ENCODE measurements around the gene HAGHL.
"Not testable (repeated sequence)": the region's sequence is repeated elsewhere in the genome, so short reads cannot be mapped to it uniquely, and the experiment has no call there.

The HAGHL gene

DNA sequence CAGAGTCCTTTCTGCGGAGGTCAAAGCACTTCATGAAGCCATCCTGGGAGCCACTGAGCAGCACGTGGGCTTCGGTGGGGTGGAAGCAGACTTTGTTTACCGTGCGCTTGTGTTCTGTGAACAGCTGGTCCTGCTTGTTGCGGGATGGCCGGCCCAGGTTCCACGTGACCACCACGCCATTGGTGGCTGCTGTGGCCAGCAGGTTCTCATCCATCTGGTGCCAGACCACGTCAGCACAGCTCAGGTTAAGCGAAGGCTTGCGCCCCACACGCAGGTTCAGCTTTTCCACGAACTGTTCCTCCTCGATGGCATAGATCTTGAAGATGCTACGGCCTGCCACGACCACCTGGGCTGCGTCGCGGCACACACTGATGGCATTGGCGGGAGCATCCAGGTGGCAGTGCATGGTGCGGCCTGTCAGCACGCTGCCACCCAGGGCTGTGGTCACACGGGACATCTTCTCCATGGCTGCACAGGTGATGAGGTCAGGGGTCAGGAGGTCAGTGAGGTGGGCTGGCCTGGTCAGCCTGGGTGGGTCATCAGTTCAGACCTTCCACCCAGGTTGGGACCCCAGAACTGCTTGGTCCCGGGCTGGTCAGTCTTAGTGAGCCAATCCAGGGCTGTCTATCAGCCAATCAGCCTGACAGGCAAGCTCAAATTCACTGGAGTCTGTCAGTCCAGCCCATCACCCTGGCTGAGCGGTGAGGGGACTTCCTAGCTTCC, 37.6 kb upstream of the HAGHL start:
- Histone ChIP-seq H3K27ac (ENCODE audit: low read depth, low read length, poor library complexity, severe bottlenecking) (no peak overlapping the region), H3K27me3 (ENCODE audit: insufficient read depth, low read length) (no peaks in the 10 kb centered on the region; the same call in 1 of the 2 replicates), H3K79me2 (ENCODE audit: insufficient read depth, low read length) (no peaks in the 10 kb centered on the region), H3F3A (ENCODE audit: insufficient read depth, low read length) (no peaks in the 10 kb centered on the region), H3K9me2 (ENCODE audit: low read depth, low read length) (no peaks in the 10 kb centered on the region), H3K9me3 (ENCODE audit: low read length) (no peaks in the 10 kb centered on the region), H4K20me1 (ENCODE audit: insufficient read depth, low read length) (no peaks in the 10 kb centered on the region), H2AFZ (ENCODE audit: low read length) (no peak overlapping the region), H3K4me3 (ENCODE audit: low read depth, low read length, poor library complexity, severe bottlenecking) (peak overlapping the region; percentile 91), H3K4me1 (ENCODE audit: insufficient read depth, low read length, severe bottlenecking) (peaks cover 37% of the 10 kb centered on the region), H3K9ac (ENCODE audit: low read length) (peak overlapping the region; percentile 94), H3K4me2 (ENCODE audit: low read length) (peak overlapping the region; percentile 95), H3K36me3 (ENCODE audit: insufficient read depth, low read length) (peaks cover 16% of the 10 kb centered on the region; the same call in 1 of the 2 replicates)
- TF ChIP-seq, protein P1, sequence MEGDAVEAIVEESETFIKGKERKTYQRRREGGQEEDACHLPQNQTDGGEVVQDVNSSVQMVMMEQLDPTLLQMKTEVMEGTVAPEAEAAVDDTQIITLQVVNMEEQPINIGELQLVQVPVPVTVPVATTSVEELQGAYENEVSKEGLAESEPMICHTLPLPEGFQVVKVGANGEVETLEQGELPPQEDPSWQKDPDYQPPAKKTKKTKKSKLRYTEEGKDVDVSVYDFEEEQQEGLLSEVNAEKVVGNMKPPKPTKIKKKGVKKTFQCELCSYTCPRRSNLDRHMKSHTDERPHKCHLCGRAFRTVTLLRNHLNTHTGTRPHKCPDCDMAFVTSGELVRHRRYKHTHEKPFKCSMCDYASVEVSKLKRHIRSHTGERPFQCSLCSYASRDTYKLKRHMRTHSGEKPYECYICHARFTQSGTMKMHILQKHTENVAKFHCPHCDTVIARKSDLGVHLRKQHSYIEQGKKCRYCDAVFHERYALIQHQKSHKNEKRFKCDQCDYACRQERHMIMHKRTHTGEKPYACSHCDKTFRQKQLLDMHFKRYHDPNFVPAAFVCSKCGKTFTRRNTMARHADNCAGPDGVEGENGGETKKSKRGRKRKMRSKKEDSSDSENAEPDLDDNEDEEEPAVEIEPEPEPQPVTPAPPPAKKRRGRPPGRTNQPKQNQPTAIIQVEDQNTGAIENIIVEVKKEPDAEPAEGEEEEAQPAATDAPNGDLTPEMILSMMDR (IDR thresholded peaks at IDR 0.05; ENCODE audit: low read length): no peak
- no peak for TF ChIP-seq EZH2 (IDR thresholded peaks at IDR 0.05; ENCODE audit: borderline replicate concordance, low read length)

DNA sequence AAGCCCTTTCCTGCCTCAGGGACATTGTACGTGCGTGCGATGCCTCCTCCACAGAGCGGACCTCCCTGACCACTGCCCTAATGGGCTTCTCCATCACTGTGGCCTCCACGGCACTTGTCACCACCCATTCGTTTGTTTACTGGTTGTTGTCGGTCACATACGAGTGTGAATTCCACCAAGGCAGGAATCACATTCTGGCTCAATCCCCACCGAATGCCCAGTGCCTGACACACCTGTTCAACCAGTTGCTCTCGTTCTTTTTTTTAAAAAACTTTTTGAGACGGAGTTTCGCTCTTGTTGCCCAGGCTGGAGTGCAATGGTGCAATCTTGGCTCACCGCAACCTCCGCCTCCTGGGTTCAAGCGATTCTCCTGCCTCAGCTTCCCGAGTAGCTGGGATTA, 35.7 kb upstream of the HAGHL start:
- not testable (repeated sequence) for H3K79me2 ChIP-seq (ENCODE audit: insufficient read depth, low read length); H4K20me1 ChIP-seq (ENCODE audit: insufficient read depth, low read length); H3K4me2 ChIP-seq (ENCODE audit: low read length); H3K9me2 ChIP-seq (ENCODE audit: low read depth, low read length); H3K9ac ChIP-seq (ENCODE audit: low read length); H3K27ac ChIP-seq (ENCODE audit: low read depth, low read length, poor library complexity, severe bottlenecking); H3K36me3 ChIP-seq (ENCODE audit: insufficient read depth, low read length); H3K27me3 ChIP-seq (ENCODE audit: insufficient read depth, low read length); H3K4me3 ChIP-seq (ENCODE audit: low read depth, low read length, poor library complexity, severe bottlenecking); H3F3A ChIP-seq (ENCODE audit: insufficient read depth, low read length); H3K9me3 ChIP-seq (ENCODE audit: low read length); H2AFZ ChIP-seq (ENCODE audit: low read length)
- peaks cover 41% of the 10 kb centered on the region for H3K4me1 ChIP-seq (ENCODE audit: insufficient read depth, low read length, severe bottlenecking)

GRCh38 chr16:692356-693108, 34.4 kb upstream of the HAGHL start:
- Histone ChIP-seq H3K27ac (ENCODE audit: low read depth, low read length, poor library complexity, severe bottlenecking) (no peak overlapping the region), H2AFZ (ENCODE audit: low read length) (no peak overlapping the region), H3K27me3 (ENCODE audit: insufficient read depth, low read length) (no peaks in the 10 kb centered on the region; the same call in 1 of the 2 replicates), H3K9ac (ENCODE audit: low read length) (no peak overlapping the region), H3K9me3 (ENCODE audit: low read length) (no peaks in the 10 kb centered on the region), H3K4me2 (ENCODE audit: low read length) (no peak overlapping the region), H3K79me2 (ENCODE audit: insufficient read depth, low read length) (no peaks in the 10 kb centered on the region), H3K4me3 (ENCODE audit: low read depth, low read length, poor library complexity, severe bottlenecking) (no peak overlapping the region), H3F3A (ENCODE audit: insufficient read depth, low read length) (no peaks in the 10 kb centered on the region), H4K20me1 (ENCODE audit: insufficient read depth, low read length) (no peaks in the 10 kb centered on the region), H3K9me2 (ENCODE audit: low read depth, low read length) (no peaks in the 10 kb centered on the region), H3K4me1 (ENCODE audit: insufficient read depth, low read length, severe bottlenecking) (peaks cover 41% of the 10 kb centered on the region), H3K36me3 (ENCODE audit: insufficient read depth, low read length) (no peaks in the 10 kb centered on the region)
- TF ChIP-seq EZH2 (IDR thresholded peaks at IDR 0.05; ENCODE audit: borderline replicate concordance, low read length): no peak
- TF ChIP-seq, protein P1 (IDR thresholded peaks at IDR 0.05; ENCODE audit: low read length): no peak

Data from OCI-LY1 (cell line).